PFSK-1 (cell line): Measurements from ENCODE around the gene UCK1.

Experiments used
- FOXP2 ChIP-seq: optimal IDR thresholded peaks from 2 replicates; pipeline ENCODE3; 2011; ENCODE audit warnings: borderline replicate concordance, control low read depth, inconsistent platforms; ENCODE audit not compliant: insufficient read depth; ENCODE audit errors: extremely low read length, extremely low read depth
- POLR2AphosphoS5 ChIP-seq: IDR thresholded peaks from 2 replicates; pipeline ENCODE4 v1.6.1; 2012; ENCODE audit warnings: low read depth, mild to moderate bottlenecking, control low read depth, low read length, moderate library complexity
- SIN3A ChIP-seq: IDR thresholded peaks from 2 replicates; pipeline ENCODE4 v1.6.1; 2012; ENCODE audit warnings: mild to moderate bottlenecking, low read length, moderate library complexity, borderline replicate concordance; ENCODE audit not compliant: insufficient read depth
- TAF1 ChIP-seq: IDR thresholded peaks from 2 replicates; pipeline ENCODE4 v1.6.1; 2012; ENCODE audit warnings: low read length, control low read depth, borderline replicate concordance; ENCODE audit not compliant: insufficient read depth
- TF ChIP-seq, protein P1 (sequence below), 2 experiments: IDR thresholded peaks; 2 replicates each; pipeline versions ENCODE4 v1.6.1 to v1.8.0; 2011 to 2012; ENCODE audit warnings: low read depth in 2 of 2, low read length in 2 of 2, control low read depth in 1 of 2, inconsistent platforms in 1 of 2, mild to moderate bottlenecking in 1 of 2, moderate library complexity in 1 of 2; ENCODE audit not compliant: insufficient read depth in 1 of 2

The UCK1 gene

DNA sequence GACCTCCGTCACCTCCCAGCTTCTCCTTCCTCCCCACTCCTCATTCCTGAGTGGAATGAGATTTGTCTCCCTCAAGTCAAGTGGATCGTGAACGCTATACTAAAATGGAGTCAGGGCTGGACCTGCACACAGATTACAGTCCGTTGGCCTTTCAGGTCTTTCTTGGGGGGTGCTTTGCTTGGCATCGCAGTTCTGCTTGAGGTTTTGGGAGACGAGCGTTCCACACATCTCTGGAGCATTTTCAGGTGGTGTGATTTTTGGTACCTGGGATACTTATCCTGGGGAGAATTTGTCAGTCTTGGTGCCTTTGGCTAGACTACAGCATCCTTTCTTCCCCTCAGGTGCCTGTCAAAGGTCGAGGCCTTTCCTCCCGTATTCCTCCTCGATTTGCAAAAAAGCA lies 52.2 kb downstream of the UCK1 start:
- TF ChIP-seq FOXP2 (no peak), SIN3A (no peak), TAF1 (no peak), POLR2AphosphoS5 (no peak)
- TF ChIP-seq, protein P1, sequence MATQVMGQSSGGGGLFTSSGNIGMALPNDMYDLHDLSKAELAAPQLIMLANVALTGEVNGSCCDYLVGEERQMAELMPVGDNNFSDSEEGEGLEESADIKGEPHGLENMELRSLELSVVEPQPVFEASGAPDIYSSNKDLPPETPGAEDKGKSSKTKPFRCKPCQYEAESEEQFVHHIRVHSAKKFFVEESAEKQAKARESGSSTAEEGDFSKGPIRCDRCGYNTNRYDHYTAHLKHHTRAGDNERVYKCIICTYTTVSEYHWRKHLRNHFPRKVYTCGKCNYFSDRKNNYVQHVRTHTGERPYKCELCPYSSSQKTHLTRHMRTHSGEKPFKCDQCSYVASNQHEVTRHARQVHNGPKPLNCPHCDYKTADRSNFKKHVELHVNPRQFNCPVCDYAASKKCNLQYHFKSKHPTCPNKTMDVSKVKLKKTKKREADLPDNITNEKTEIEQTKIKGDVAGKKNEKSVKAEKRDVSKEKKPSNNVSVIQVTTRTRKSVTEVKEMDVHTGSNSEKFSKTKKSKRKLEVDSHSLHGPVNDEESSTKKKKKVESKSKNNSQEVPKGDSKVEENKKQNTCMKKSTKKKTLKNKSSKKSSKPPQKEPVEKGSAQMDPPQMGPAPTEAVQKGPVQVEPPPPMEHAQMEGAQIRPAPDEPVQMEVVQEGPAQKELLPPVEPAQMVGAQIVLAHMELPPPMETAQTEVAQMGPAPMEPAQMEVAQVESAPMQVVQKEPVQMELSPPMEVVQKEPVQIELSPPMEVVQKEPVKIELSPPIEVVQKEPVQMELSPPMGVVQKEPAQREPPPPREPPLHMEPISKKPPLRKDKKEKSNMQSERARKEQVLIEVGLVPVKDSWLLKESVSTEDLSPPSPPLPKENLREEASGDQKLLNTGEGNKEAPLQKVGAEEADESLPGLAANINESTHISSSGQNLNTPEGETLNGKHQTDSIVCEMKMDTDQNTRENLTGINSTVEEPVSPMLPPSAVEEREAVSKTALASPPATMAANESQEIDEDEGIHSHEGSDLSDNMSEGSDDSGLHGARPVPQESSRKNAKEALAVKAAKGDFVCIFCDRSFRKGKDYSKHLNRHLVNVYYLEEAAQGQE (IDR thresholded peaks at IDR 0.05; ENCODE audit: insufficient read depth in 1 of 2, low read depth in 2 of 2, low read length in 2 of 2): no peak

DNA sequence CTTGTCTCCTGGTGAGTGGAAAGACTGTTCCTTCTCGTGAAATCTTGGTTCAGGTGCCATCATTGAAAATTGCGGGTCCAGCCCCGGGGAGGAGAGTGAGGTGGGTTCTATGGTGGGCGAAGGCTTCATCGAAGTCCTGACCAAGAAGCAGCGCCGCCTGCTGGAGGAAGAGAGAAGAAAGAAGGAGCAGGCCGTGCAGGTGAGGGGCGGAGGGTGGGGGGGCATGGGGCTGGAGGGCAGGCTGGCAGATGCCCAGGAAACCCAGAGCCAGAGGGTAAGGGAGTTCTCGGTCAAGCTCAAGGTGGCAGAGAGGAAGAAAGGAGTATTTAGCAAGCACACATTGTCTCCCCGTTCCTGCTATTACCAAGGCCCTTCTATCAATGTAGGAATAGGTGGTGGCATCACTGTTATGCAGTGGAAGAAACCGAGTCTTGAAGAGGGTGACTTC lies 52.6 kb downstream of the UCK1 start:
- TF ChIP-seq, protein P1 (IDR thresholded peaks at IDR 0.05; ENCODE audit: insufficient read depth in 1 of 2, low read depth in 2 of 2, low read length in 2 of 2): no peak
- TF ChIP-seq FOXP2 (no peak), POLR2AphosphoS5 (no peak), SIN3A (no peak), TAF1 (no peak)

DNA sequence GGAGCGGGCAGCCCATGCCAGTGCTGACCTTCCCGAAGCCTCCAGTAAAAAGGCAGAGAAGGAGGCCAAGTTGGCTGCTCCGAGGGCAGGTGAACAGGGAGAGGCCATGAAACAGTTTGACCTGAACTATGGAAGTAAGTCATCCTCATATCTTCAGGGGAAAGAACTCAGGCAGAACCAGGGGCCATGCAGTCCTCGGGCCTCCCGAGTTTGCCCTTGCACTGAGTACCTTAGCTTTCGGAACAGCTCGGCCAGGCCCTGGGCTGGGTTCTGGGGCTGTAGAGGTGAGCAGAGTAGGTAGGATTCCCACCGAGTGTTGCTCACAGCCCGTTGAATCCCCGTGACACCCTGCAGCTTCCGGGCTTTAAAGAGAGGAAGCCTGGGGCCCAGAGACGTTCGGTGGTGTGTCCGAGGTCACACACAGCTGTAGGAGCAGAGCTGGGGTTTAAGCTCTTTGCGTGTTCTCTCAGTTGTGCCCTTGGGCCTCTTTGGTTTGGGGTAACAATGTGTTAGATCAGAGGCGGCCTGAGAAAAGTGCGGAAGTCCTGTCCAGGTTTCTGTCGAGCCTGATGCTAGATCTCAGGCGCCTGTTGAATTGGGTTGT lies 53.1 kb downstream of the UCK1 start:
- TF ChIP-seq POLR2AphosphoS5: no peak

DNA sequence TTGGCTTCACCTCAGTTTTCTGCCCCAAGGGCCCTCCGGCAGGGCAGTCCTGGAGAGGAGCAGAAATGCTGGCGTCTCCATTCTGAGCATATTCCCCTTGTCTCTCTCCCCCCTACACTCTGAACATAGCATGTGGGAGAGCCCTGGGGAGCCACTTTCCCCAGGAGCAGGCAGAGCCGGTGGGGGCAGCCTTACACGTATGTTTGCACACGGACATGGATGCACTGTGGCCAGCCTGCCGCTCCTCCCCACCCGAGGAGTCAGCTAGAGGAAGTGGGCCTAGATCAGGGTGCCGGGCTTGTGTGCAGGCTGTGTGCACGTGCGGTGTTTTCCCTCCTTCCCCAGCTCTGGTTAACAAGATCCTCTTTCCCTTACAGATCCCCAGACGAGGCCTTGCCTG lies 53.7 kb downstream of the UCK1 start:
- no peak for TF ChIP-seq TAF1
- TF ChIP-seq, protein P1 (IDR thresholded peaks at IDR 0.05; ENCODE audit: insufficient read depth in 1 of 2, low read depth in 2 of 2, low read length in 2 of 2): no peak
- no peak for TF ChIP-seq POLR2AphosphoS5
- no peak for TF ChIP-seq SIN3A

DNA sequence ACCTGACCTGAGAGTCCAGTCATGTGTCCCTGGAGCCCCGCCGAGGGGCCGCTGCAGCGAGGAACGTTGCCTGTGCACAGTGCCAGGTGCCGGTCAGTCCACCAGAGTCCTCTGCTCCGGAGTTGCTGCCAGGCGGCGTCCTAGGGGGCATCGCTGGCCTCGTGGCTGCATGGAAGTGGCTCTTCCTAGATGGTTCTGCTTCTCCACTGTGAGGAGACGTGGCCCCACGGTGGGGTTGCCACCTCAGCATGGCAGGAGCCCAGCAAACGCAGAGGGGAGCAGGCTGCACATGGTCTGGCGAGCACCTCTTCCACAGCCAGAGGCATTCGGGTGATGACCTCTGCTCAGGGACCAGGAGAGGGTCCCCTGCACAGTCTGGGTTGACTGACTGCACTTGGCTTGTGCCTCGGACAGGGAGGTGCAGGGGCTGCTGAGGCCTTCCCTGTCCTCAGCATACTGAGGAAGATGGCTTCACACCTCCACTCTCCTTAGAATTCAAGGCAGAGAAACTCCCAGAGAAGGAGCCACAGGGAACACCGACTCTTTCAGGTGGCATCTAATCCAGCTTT lies 54.2 kb downstream of the UCK1 start:
- TF ChIP-seq TAF1 (no peak), POLR2AphosphoS5 (no peak), SIN3A (no peak), FOXP2 (no peak)
- TF ChIP-seq, protein P1 (IDR thresholded peaks at IDR 0.05; ENCODE audit: insufficient read depth in 1 of 2, low read depth in 2 of 2, low read length in 2 of 2): no peak
